DMS53 treated with DMSO at 0.1 percent for 48 hours (cell line): ENCODE data around the gene CNNM3.
A peak's percentile ranks its signal among the peaks of the same experiment; 100 is the strongest.
"Not testable (repeated sequence)": the region's sequence is repeated elsewhere in the genome, so short reads cannot be mapped to it uniquely, and the experiment has no call there.

Source experiments
- DNase-seq: peaks from one replicate; lab custom pipeline; 2025; ENCODE audit not compliant: unreplicated experiment; lab: John Stamatoyannopoulos, UW

CNNM3 gene

DNA sequence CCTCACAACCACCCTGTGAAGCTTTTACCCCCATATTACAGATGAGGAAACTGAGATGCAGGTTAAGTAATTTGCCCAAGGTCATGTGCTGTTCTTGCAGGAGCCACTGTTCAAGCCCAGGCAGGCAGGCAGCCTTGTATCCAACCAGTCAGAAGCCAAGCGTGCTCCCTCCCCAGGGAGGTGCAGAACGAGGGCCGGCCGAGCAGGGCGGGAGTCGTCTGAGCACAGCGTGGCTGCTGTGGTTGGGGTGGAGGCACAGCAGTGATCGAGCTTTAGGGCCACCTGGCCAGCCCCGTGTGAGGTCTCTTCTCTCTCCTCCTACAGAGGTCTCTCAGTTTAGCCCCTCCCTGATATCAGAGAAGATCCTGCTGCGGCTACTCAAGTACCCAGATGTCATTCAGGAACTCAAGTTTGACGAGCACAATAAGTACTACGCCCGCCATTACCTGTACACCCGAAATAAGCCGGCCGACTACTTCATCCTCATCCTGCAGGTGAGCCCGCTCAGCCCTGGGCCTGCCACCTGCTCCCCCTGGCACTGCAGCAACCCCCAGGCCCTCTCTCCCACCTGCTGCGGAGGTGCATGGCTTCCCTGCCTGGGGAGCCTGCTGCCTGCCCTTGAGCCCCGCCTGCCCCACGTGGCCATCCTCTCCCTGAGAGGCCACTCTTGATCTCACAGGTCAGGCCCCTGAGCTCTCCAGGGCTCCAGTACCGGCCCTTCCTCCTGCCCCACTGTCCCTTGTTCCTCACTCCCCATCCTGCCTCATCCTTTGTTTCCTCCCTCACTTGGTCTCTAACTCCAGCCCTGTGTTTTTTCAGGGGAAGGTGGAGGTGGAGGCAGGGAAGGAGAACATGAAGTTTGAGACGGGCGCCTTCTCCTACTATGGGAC lies 17.1 kb upstream of the CNNM3 start:
- no peak for DNase-seq

DNA sequence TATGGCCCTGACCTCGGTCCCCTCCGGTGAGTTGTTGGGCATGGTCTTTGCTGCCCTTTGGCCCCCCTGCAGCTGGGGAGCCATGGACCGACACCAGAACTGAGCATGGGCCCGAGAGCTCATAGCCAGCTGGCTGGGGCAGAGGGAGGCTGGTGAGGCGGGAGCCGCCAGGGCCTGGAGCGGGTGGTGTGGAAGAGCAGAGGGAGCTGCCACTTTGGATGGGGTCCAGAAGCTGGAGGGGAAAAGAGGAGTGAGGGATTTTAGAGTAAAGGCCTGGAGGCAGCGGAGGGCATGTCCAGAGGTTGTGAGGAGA lies 16.5 kb upstream of the CNNM3 start:
- no peak for DNase-seq

- DNase-seq = no peak
These were observed 15.7 kb upstream of the CNNM3 start for GRCh38 chr2:96800061-96801004.

DNA sequence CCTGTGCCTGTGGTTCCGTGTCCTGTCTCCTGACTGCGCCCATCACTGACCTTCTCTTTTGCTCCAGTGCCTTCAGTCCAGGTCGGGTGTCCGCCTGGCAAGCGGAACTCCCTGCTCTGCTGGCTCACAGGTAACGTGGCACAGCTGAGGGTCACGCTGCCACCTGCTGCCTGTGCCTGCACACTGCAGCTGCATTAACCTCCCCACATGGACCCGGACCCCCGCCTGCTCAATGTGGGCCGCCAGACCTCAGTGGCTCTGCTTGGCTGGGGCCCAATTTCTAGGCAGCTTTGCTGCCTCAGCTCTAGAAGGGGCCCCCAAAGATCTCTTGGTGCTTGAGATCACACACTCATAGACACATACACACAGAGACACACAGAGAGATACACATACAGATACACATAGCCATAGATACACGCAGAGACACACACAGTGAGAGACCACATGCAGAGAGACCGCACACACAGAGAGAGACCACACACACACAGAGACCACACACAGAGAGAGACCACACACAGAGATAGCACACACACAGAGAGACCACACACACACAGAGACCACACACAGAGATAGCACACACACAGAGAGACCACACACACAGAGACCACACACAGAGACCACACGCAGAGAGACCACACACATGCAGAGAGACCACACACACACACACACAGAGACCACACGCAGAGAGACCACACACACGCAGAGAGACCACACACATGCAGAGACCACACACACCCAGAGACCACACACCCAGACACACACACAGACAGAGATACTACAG lies 14.9 kb upstream of the CNNM3 start:
- peak; percentile 75 for DNase-seq

DNA sequence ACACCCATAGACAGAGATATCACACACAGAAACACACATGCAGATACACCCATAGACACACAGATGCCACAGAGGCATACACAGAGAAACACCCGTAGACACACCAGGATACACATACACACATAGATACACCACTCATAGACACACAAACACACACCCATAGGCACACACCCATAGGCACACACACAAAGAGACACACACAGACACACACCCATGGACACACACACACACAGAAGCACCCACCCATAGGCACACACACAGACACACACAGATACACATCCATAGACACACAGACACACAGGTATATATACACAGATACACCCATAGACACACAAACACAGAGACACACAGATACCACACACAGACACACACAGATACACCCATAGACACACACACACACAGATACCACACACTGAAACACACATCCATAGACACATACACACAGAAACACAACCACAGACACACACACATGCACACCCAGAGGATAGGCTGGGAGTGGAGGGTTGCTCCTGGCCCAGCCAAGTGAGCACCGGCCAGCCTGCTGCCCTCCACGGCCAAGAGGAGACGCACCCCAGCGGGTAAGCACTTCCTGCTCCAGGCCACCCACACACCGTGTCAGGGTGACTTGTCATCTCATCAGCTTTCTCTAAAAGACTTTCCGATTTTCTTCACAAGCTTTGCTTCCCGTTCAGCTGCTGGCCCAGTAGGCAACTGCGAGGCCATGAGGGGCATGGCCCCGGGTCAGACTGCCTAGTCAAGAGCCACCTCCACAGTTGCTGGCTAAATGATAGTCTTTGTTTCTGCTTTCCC lies 14.1 kb upstream of the CNNM3 start:
- DNase-seq = no peak

GRCh38 chr2:96802721-96803120 lies 13.3 kb upstream of the CNNM3 start:
- no peak for DNase-seq

DNA sequence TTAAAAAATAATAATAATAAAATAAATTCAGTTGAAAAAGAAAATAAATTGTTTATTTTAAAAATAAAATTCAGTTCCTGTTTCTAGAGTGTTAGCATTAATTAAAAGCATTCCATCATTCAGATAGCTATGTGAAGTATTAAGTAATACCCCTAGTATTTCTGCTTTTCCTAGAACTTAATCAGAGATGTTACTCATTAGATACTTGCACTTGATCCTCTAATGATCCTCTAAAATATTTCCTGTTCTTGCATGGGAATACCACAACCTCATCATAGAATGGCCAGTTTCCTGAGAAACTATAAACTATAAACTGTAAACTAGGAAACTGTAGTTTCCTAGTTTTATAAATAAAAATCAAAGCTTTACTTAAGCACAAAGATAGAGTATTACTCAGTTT lies 11.1 kb upstream of the CNNM3 start:
- no peak for DNase-seq

DNA sequence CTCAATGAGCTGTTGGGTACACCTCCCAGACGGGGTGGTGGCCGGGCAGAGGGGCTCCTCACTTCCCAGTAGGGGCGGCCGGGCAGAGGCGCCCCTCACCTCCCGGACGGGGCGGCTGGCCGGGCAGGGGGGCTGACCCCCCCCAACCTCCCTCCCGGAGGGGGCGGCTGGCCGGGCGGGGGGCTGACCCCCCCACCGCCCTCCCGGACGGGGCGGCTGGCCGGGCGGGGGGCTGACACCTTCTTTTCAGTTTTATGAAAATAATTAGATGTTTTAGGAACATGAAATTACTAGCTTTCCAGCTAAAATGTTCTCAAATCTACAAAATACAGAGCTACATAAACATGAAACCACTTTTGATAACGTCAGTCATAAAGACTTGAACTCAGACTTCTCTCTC lies 10.1 kb upstream of the CNNM3 start:
- DNase-seq = not testable (repeated sequence)

GRCh38 chr2:96806468-96807126 lies 9.5 kb upstream of the CNNM3 start:
- no peak for DNase-seq

- DNase-seq = no peak
These were observed 9.0 kb upstream of the CNNM3 start for GRCh38 chr2:96807127-96807471.

DNA sequence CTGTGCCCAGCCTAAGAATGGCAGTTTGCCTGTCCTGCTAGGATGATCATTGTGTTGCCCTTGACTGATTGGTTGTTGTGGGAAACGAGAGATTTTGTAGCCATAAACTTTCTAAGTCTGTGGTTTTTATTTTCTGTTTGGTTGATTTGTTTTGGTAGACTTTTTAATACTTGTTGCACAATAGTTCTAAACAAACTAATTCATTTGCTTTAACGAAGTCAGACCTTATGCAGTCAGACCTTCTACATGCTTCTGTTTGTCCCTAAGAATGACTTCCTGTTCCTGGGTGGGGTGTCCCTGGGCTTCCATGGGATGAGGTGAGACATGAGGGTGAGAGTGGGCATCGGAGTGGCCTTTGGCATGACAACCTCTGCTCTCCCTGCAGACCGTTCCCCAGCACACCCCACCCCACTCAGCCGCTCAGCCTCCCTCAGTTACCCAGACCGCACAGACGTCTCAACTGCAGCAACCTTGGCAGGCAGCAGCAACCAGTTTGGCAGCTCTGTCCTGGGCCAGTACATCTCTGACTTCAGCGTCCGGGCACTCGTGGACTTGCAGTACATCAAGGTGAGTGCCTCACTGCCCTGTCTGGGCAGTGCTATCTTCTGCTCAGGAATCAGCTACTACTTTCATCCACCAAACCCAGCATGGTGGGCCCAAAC lies 7.8 kb upstream of the CNNM3 start:
- DNase-seq = no peak

GRCh38 chr2:96809216-96809882 lies 6.7 kb upstream of the CNNM3 start:
- DNase-seq = no peak

GRCh38 chr2:96809951-96810782 lies 5.9 kb upstream of the CNNM3 start:
- DNase-seq = no peak

GRCh38 chr2:96810783-96811192 lies 5.3 kb upstream of the CNNM3 start:
- no peak for DNase-seq

DNA sequence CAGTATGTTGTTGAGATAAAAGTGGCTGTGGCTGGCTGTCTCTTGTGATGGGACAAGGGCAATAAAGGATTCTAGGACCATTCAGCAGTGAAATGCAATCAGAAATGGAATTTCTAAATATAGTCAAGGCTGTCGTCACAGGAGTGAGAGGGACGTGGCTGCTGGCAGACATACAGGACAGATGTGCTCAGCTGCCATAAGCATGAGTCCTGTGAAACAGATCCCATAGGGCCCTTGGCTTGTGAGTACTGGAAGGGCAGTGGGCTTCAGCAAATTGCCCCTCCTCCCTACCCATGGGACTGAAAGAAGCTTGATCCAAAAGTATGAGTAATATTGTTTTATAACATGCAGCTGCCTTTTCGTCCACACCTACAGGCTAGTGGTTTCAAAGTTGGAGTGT lies 4.2 kb upstream of the CNNM3 start:
- no peak for DNase-seq

- DNase-seq = no peak
These were observed 2.4 kb upstream of the CNNM3 start for GRCh38 chr2:96813656-96814055.

DNA sequence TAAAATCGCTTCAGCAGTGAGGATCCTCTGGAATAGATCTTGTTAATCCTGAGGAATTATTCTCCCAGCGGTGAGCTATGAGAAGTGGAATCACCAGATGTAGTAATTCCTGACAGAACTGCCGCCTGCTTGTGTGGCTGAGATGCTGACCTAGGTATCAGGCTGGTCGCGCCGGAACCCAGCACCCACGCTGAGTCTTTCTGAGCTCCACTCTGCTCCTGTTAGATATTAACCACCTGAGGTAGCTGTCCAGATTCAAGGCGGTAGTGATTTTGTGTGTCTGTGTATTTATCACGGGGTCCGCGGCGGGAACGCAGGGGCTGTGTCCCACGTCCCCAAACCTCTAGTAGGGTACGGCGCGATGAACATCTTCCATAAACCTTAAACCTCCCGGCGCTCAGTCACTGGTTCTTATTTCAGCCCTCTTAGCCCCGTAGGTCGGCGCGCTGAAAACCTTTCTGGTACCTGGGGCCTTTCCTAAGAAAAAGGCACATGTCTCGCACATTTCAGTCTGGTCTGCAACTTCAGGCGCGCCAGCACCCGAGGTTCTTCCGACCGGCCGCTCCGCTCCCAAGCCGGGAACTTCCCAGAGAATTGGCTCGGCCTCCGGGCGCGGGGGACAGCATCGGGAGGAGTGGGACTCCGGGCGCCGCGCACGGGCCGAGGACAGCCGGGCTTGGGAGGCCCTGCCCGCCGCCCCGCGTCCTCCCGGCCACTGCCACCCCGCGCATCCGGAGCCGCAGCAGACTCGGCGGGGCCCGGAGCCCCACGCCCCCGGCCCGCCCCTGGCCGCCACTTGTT lies 542 bp upstream of the CNNM3 start:
- DNase-seq = peak; percentile 76
